CD4-positive, alpha-beta T cell treated with Interleukin-15 for 1 hour (primary cell): Measurements from ENCODE around the gene GNAL.
"Not testable (repeated sequence)": the region's sequence is repeated elsewhere in the genome, so short reads cannot be mapped to it uniquely, and the experiment has no call there.

Experiments used
- DNase-seq: peaks from one replicate; pipeline ENCODE4 v3.0.0-alpha.2; 2020

Gene GNAL

GRCh38 chr18:11669948-11670275 lies 19.2 kb upstream of the GNAL start:
- no peak for DNase-seq

GRCh38 chr18:11671156-11671555 lies 17.9 kb upstream of the GNAL start:
- DNase-seq = no peak

DNA sequence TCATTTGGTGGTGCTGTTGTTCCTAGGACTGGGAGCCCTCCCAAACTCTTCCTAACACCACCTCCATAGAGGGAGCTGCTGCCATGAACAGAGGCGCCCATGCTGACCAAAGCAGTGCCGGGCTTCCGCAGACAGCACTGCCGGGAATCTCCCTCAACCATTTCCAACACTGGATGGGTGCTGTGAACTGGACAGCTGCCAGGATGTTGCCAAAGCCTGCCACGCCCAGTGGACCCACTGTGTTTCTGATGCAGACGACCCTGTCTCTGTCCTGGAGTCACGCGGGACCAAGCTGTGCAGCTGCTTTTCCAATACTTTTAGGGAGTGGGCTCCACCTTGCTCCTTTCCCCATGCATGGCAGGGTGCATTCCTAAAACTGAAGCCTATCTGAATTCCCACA lies 16.9 kb upstream of the GNAL start:
- DNase-seq = no peak

DNA sequence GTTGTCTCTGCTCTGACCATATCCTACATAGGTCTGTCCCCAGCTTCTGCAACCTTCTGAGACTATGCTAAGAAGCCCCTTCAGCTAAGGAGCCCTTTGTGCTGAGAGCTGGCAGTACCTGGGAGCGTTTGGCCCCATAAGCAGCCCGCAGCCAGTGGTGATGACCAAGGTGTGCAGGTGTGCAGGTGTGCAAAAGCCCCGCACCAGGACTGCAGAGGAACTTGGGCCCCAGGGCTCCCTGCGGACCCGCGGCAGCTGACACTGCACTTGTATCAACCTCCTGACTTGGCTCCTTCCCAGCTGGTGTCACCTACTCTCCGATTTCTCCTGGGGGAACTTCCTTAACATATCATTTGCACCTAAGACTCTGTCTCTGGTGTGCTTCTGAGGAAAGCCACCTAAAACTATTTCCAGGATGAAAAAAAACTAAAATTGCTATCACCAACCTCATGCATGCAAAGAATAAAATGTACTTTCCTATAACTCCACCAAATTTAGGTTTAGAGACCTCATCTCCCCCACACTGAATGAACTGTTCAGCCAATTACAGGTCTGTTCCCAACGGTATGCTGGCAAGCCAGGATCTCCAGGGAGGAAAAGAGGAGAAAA lies 16.1 kb upstream of the GNAL start:
- no peak for DNase-seq

GRCh38 chr18:11673560-11673959 lies 15.5 kb upstream of the GNAL start:
- no peak for DNase-seq

DNA sequence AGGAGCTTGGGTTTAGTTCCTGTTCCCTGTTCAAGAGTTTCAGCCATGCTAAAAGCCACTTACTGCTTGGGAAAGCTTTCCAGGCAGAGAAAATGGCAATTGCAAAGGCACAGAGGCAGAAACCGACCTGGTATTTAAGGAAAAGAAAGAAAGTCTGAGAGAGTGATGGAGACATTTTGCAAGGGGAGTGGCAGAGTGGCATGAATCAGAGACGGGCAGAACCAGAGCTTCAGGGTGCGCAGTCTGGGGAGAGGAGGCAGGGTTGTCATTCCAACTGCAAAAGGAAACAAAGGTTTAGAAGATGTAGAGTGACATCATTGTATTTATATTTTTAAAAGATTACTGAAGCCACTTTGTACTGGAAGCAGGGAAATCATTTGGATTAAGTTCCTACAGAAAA lies 14.9 kb upstream of the GNAL start:
- DNase-seq = no peak

DNA sequence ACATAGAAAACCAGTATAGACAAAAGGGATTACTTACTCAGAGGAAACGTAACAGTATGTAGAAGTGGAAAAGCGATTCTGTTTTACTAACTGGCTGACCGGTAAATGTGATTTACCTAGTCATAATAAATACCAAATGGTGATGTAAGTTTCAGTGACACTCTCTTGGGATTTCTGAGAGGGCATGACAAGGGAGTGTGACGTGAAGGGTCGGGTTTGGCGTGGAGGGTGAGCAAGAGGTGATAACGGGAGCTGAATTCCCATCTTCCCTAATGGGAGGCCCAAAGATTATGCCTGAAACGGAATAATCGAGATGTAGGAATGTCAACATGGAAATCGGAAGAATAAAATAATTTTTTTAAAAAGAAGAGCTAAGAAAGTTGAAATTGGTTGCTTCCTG lies 12.7 kb upstream of the GNAL start:
- no peak for DNase-seq

GRCh38 chr18:11676867-11677266 lies 12.2 kb upstream of the GNAL start:
- DNase-seq = no peak

GRCh38 chr18:11678211-11678610 lies 10.9 kb upstream of the GNAL start:
- DNase-seq = no peak

- DNase-seq = no peak
Measured at GRCh38 chr18:11689669-11690565, 853 bp downstream of the GNAL start.

DNA sequence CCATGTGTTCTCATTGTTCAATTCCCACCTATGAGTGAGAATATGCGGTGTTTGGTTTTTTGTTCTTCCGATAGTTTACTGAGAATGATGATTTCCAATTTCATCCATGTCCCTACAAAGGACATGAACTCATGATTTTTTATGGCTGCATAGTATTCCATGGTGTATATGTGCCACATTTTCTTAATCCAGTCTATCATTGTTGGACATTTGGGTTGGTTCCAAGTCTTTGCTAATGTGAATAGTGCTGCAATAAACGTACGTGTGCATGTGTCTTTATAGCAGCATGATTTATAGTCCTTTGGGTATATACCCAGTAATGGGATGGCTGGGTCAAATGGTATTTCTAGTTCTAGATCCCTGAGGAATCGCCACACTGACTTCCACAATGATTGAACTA lies 1.6 kb downstream of the GNAL start:
- not testable (repeated sequence) for DNase-seq

DNA sequence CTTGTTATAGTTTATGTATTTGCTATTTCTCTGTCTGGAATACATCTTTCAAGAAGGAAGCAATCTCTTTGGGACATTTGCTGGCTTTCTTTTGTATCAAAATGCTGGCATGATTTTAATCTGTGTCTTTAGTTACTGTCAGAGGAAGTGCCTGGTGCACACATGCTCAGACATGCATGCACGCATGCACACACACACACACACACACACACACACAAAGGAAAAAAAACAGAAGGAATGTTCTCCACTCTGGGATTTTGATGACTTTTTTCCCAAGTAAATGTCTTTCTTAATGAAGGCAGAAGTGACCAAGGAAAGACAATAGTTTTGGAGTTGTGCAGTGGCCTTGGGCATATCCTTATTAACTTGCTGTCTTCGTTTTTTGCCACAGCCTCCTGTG lies 6.7 kb downstream of the GNAL start:
- no peak for DNase-seq

GRCh38 chr18:11696451-11696850 lies 7.4 kb downstream of the GNAL start:
- no peak for DNase-seq

- DNase-seq = no peak
Measured at GRCh38 chr18:11700876-11701275, 11.8 kb downstream of the GNAL start.

- DNase-seq = no peak
Measured at GRCh38 chr18:11710578-11710977, 21.5 kb downstream of the GNAL start.

DNA sequence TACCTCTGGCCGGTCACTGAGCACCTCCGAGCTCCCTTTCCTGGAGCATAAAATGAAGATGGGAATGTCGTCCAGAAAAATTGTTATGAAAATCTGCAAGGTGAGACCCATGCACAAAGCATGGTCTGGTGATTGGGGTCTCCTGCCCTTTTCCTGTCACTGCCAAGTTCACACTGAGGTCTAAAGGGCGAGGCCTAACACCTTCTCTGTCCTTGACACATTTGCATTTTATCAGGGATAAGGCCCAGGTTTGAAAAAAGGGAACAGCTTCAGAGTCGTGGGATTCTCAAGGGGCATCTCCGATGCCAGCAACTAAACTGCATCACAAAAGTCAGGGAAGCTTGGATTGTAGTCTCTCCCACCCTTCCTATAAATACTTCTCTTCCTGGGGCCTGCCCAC lies 24.7 kb downstream of the GNAL start:
- no peak for DNase-seq

GRCh38 chr18:11714244-11714918 lies 25.3 kb downstream of the GNAL start:
- no peak for DNase-seq

GRCh38 chr18:11716767-11717315 lies 27.8 kb downstream of the GNAL start:
- DNase-seq = not testable (repeated sequence)

- DNase-seq = no peak
Measured at GRCh38 chr18:11719050-11719449, 30.0 kb downstream of the GNAL start.

- no peak for DNase-seq
Measured at GRCh38 chr18:11719621-11720020, 30.6 kb downstream of the GNAL start.

- DNase-seq = no peak
Measured at GRCh38 chr18:11721720-11722119, 32.7 kb downstream of the GNAL start.

DNA sequence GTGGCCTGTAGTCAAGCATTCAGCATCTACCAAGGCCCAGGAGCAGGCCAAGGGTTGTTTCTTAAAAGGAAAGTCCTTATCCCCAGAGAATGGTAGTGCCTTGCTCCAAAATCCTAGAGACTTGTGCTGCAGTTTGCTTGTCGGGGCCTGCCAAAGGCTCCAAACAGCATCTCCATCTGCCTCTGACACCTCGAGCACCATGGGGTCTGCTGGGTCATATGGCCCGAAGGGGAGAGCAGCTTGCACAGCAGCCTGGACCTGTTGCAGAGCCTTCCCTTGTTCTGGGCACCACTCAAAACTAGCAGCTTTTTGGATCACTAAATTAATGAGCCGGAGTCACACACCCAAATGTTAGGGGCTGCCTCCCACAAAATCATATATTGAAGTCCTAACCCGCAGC lies 35.7 kb downstream of the GNAL start:
- DNase-seq = no peak

- DNase-seq = no peak
Measured at GRCh38 chr18:11726556-11726955, 37.5 kb downstream of the GNAL start.

- DNase-seq = no peak
Measured at GRCh38 chr18:11728249-11728648, 39.2 kb downstream of the GNAL start.
